Hematopoietic multipotent progenitor cell treated with erythropoietin and hydrocortisone succinate and interleukin-3 and kit ligand, for 8 days (in vitro differentiated cells): ENCODE results near the gene LAMA2.

Experiments used
- DNase-seq: peaks from one replicate; pipeline ENCODE4 v3.0.0-alpha.2; 2015

LAMA2 gene

DNA sequence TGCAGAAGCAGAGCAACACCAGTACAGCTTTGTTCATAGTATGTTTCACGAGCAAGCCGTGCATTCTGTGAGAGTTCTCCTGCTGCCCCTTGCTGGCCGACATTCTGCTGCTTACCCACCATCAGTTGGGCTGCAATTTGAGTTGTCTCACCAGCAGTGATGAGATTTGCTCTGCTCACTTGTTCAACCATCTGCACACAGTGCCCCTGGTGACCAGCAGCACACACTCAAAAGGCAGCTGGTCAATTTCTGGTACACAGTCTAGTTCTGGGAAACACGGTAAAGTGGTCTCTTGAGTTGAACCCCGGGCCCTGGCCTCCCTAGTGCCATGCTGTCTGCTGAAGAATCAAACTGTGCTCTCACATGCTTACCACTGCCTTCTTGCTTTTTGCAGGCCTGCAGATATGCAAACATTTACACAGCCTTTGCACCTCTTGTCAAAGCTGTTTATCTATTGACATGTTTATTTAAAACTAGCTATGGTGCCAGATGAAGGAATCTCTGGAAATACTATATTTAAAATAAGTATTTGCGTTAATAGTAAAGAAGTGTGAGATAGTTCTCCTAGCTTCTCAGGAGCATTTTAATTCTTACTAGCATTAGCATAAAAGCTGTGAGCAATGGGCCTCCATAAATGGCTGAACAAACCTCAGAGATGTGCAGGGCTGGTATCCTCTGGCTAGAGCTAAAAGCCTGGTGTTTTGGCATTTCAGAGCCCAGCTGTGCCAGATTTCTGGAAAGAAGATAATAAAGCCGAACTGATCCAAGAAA lies 592.7 kb downstream of the LAMA2 start:
- DNase-seq: no peak

DNA sequence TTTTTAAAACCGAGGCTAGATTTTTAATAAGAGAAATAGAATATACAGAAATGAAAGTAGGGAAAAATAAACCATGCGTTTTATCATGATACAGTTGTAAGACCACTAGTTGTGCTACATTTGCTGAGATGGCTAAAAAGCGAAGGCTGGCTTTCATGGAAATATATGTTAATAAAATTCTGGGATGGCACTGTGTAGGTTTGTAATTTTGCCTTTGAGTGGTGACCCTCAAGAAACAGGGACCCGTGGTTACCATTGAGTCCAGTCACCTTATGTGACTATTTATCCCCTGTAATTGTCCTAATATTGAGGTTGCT lies 593.3 kb downstream of the LAMA2 start:
- DNase-seq: no peak

DNA sequence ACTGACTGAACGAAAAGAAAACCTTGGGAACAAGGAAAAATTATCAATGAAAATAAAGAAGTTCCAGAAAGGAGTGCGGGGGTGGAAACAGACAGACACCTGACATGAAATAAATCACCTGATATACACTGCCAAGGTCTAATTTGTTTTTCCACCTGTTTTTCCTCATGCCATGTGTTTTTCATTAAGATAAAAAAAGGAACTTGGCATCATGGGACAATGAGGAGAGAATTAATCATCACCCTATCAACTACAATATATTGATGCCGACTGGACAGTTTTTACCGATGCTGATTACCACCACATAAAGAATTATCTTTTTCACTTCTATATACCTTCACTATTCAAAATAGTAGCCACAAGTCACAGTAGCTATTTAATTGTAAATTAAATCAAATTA lies 593.9 kb downstream of the LAMA2 start:
- no peak for DNase-seq

DNA sequence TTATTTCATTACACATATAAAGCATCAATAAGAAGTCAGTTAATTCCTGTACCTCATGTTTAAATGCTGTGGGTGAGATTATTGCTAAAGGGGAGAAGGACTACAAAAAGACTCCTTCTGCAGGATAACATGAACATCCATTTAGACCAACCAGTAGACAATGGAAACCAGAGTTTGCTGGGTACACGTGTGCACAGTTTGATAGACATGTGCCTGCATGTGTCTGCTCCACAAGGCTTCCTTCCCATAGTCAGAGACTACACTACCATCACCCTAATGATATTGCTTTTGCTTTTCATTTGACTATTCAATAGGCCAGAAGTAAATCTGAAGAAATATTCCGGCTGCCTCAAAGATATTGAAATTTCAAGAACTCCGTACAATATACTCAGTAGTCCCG lies 595.4 kb downstream of the LAMA2 start:
- no peak for DNase-seq

DNA sequence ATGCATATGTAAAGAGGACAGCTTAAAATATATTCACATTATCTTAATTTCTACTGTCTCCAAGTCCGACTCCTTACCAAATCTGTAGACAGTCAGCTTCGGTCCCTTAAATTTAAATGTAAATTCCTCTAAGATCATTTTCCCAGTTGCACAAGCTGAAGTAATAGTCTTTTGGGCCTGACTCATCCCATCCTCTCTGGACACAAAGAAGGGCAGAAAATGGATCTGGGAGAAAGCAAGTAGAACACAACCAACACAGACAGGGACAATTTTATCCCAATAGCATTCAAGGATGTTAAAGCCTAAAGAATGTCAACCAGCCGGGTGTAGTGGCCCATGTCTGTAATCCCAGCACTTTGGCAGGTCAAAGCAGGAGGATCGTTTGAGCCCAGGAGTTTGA lies 598.8 kb downstream of the LAMA2 start:
- no peak for DNase-seq

DNA sequence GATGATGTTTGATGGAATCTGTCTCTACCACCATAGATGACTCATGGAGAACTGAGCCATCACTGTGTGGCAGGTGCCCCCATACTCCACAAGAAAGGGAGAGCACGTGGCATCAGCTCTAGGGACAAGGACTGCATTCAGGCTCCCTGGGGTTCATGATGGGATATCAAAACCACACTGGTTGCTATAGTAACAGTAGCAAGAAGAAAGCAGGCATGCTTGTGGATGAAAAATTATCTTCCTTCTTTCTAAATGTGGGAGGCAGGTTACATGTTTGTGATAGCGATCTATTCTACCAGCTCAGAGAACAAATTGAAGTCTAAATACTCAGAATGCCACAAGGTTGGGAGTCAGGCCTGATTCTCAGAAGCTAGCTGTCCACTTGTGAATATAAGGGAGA lies 602.8 kb downstream of the LAMA2 start:
- DNase-seq: no peak

DNA sequence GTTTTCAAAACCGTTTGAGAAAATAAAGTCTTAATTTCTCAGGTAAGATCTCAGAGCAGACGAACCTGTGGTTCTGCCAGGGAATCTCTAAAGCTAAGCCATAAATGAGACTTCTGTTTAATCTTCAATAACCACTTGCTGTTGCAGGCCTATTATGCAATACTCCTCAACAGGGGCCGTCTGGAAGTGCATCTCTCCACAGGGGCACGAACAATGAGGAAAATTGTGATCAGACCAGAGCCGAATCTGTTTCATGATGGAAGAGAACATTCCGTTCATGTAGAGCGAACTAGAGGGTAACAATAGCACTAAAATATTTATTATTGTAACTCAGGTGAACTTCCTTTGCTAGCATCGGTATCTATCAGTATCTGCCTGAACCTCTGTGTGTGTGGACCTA lies 603.4 kb downstream of the LAMA2 start:
- no peak for DNase-seq

DNA sequence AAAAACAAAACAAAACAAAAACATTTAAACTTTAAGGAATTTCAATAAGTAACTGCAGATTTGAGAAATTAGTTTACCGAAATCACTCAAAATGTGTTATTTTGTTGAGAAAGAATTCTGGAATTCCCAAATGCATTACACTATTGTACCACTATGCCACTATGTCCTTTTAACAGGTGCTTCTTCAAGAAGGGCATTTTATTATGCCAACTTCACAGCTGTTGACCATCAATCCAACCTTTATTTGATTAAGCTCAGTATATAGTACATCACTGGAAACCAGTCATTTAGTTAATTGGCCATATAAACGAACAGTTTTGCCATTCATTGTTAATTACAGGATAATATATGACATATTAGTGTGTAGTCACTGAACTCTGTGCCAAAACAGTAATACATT lies 605.4 kb downstream of the LAMA2 start:
- DNase-seq: no peak

DNA sequence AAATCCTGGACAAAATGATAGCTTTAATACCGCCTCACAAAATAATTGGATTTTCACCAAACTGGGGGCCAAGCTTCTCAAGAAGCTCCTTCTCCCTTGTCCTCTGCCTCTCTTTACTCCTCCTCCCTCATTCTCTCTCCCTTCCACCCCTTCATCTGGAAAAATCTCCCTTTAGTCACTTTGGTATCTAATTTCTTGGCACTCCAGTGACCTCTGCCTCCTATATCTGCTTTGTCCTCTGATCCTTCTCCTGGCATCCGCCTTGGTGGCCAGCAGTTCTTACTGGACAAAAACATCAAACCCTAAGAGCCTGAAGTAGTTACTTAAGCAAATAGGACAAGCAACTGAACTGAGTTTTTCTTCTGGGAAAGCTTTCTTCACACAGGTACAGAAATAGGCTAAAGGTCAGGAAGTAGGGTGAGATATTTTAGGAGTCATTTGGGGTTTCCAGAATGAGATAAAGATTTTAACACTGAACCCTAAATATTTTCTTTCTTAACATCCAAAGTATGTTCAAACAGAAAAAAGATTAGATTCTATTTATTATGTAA lies 606.4 kb downstream of the LAMA2 start:
- DNase-seq: no peak

DNA sequence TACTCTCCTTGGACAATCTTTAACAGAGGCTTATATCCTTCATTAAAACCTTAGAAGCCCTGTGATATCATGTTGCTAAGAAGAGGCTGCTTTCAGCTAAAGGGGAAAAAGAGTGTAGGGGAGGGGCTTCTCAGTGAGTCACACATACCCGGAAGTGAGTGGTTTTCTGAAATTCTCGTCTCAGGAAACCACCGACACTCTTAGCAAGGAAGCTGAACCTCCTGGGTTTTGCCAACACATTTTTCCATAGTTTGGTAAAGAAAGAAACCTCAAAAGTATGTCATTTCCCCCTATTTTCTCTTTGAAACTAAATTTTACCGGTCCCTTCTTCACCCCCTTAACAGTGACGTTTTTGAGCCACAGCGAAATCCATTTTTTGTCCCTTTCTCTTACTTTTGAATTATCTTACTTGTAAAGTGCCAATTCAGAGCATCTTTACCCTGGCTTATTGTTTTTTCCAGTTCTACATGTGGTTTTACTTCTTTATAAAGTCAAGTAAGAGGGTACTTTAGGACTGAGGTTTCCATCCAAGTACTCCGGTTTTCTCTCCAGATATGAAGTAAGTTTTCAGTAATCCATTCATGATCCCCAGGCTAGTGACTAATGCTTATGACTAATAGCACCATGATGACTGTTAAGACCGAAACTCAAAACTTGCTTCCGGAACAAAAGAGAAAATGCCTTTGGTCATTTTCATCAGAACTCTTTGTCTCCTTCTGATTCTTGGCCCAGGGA lies 607.8 kb downstream of the LAMA2 start:
- peak; percentile 63 for DNase-seq

DNA sequence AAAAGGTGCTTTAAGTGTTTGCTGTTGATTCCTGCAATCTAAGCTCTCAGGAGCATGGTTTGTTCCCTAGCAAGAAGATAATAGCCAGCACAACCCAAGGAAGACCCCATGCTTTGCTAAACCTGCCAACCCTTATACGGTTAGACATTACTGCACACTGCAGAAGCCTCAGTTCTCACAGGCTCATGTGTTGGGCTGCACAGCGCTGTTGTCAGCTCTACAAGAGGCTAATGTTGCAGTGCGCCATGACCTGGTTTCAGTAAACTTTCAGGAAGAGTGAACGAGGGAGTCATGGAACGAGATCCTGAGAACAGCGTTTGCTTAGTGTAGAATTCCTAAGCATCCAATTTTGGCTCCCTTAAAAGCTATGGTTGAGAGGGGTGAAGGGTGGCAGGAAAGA lies 608.5 kb downstream of the LAMA2 start:
- DNase-seq: no peak

DNA sequence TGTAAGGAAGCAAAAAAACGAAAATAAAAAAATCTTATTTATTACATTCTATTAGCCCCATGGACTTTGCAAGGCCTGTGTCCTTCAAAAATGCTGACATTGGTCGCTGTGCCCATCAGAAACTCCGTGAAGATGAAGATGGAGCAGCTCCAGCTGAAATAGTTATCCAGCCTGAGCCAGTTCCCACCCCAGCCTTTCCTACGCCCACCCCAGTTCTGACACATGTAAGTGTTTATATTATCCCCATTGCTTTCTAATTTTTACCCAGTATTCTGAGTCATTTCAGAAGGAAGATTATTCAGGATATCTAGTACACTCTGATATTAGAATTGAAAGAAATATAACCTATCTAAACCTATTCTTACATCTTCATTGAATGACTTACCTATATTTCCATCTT lies 609.3 kb downstream of the LAMA2 start:
- DNase-seq: no peak

DNA sequence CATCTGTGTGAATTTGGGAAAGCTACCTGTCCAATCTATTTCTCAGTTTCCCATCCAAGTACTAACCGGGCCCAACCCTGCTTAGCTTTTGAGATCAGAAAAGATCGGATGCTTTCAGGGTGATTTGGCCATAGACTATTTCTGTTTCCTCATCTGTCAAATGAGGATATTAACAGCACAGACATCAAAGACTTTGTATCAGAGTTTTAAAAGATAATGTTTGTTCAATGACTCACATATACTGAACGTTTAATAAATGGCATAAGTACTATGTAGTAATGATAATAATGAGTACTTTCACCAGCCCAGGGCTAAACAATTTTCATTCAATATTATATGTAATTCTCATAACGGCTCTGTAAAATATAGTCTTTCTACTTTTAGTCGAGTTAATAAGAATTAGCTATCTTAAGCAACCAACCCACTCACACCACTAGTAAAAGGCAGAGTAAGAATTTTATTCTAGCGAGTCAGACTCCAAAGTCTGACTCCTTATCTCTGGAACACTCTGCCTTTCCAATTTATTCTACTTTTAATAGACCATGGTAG lies 610.5 kb downstream of the LAMA2 start:
- DNase-seq: no peak

DNA sequence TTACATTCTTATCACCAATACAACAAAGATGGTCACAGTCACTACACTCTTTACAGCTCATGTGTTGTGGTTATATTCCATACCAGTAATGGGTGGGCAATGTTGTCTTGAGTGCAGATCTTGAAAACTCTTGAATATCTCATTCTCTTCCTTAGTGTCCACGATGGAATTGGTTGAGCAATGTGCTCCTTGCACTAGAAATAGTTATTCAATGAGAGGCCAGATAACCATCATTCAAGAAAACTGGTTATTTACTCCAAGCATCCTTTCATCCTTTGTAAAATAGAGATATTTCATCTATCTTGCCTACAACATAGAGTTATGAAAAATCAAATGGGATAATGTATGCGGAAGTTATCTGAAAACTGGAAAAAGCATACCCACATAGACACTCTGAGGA lies 611.2 kb downstream of the LAMA2 start:
- DNase-seq: no peak

DNA sequence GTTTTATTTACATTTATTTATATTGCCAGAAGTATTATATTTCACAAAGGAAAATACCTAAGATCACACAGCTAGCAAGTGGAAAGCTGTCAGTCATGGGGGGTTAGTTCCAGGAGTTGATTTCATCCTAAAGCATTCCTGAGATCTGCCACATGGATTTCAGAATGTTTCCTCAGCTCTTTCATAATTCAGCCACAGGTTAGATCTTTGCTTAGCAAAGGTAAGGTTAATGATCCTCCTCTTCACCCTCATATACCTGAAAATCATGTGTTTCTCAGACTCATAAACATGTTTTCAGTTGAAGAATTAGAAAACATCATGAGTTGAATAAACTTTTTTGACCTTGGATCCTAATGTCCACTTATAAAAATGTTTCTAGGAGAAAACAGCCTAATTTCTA lies 611.6 kb downstream of the LAMA2 start:
- DNase-seq: no peak

DNA sequence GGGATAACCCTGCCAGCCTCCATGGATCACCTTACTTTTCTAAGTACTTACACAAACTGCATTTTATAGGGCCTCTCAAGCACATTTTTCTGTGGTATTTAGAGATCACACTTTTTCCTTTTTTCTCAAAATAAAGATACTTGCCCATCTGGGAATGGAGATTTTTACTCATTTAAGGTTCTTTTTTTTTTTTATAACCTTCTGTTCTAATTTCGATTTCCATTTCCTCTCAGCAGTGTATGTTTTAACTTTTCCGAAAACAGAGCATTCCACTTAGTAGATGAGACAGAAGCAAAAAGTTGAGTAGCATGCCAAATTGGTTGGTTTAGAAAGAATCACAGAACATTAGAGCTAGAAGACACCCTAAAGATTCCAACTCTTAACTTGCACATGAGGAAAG lies 612.7 kb downstream of the LAMA2 start:
- DNase-seq: no peak

DNA sequence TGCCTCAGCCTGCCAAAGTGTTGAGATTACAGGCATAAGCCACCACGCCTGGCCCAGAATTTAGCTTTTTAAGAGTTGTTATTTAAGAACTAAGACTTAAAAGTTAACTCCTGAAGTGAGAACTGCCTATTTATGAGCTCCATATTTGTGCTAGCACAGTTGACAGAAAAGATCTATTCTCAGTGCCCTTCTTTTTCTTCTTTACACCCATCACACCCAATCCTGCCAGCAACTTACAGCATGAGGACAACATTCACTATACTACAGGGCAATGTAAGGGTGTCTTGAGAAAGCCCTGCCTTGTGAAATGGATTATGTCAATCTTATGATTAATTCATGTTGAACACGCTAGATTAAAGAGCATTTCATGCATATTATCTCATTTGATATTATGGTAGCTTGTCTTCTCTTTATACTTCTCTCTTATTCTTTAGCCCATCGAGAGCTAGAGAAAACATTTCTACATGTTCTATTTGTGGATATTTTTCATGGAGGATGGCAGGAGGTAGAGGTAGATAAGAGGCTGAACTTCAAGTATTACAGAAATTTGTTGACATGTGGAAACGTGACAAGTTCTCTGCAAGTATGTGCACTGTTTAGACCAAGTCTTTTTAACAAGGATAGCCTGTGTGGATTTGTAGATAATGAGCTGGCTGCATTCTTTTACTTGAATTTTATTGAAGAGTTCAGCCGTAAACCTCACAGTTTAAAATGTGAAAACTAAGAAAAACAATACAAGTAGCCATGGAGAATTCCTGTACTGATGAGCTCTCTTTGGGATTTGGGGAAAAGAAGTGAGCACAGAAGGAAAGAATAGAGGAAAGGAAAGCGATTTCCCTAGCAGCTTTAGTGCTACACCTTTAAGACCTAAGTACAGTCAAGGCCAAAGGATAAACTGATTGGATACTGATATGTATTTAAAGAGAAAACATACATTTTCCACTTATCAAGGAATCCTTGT lies 614.8 kb downstream of the LAMA2 start:
- DNase-seq: peak; percentile 21

DNA sequence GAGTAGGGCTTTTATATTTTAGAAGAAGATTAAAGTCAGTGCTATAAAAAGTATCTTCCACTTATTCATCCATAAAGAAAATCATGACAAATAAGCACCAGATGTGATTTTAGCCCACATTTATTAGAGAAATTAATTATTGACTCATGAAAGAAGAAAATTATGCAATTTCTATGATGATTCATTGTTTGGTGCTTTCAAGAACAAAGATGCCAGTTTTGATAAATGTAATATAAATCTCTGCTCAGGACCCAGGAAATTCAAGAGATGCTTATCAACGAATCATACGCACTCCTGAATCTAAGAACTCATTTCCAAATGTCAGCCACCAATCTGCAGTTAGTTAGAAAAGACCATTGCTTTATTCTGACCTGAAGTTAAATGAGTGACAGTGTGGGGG lies 615.6 kb downstream of the LAMA2 start:
- DNase-seq: no peak

DNA sequence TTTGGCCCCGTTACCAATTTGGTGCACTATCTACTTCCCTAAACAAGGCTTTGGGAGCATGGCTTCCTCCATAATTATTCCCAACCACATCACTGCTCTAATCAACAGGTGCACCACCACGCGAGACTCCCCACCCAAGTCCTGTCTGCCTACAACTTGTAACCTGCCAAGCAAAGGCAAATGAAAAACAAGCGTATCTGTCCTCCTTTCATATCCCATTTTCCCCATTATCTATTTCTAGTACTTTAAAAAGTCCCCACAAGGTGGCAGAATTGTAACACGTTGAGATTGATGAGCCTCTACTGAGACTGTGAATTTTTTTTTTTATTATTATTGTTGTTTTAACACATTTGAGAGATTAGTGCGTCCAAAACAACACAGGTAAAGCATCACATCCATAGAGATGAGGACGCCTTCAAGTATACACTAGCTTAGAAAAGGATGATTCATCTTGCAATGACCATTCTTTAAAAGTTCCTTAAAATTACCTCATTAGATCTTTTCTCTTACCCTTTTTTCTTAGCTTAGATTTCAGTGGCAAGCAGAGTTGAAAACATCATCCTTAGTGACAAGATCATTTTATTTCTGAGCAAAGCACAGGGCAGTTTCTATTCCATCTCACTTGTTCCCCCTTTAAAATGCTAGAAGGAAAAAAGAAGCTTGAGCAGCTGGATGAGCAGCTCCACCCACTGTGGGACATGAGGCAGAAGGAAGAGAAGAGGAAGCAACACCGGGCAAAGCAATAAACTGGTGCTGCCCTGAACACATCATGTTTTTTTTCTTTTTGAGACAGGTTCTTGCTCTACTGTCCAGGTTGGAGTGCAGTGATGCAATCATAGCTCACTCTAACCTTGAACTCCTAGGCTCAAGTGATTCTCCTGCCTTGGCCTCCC lies 616.3 kb downstream of the LAMA2 start:
- DNase-seq: peak; percentile 84

DNA sequence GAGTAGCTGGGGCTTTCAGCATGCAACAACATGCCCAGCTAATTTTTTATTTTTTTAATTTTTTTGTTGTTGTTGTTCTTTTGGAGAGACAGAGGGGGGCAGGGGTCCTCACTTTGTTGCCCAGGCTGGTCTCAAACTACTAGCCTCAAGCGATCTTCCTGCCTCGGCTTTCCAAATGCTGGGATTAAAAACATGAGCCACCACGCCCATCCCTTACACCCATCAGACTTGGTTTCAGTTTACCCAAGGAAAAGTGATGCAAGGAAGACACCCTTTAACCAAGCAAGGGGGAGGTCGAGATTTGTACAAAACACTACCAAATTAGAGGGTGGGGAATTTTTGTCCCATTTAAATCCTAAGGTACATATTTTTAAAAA lies 616.9 kb downstream of the LAMA2 start:
- no peak for DNase-seq

DNA sequence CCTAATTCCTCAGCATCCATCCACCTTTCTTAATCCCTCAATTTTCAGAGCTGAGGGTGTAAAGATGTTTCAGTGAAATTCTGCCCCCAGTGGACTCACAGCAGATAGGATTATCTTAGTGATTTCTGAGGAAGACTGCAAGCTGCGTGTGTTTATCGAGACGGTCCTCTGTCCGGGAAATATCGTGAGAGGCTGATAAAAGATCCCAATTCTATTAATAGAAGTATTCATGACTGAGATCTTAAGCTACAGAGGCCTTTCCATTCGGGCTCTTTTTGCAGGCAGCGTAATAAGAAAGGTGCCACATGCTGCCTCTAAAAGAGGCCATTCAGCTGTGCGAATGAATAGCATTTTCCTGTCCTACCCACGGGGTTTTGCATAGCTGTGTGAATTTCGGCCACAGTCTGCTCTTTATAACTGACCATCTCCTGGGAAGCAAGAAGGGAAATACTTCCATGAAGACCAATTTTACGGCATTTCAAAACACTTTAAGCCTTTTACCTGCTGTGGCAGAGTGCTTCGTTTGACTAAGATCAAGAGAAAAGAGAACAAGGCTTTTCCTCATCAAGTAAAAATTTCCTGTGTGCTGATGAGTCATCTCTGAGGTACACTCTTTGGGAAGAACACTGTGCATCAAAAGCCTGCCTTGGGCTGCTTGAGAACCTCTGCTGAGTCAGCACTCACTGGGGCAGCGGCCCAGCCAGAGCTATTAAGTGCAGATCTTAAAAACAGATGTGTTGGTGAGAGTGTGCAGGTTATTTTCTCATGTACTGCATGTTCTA lies 618.2 kb downstream of the LAMA2 start:
- DNase-seq: peak; percentile 82
